Measurements from ENCODE around the gene PPIA.
"Not testable (repeated sequence)": the region's sequence is repeated elsewhere in the genome, so short reads cannot be mapped to it uniquely, and the experiment has no call there.

The PPIA gene

GRCh38 chr7:44764665-44765578, 31.6 kb upstream of the PPIA start:
- no peak for DNase-seq

GRCh38 chr7:44765579-44766415, 30.7 kb upstream of the PPIA start:
- no peak for DNase-seq

GRCh38 chr7:44766416-44766801, 30.1 kb upstream of the PPIA start:
- DNase-seq = no peak

- no peak for DNase-seq
Measured at GRCh38 chr7:44767134-44767911, 29.2 kb upstream of the PPIA start.

GRCh38 chr7:44767912-44768627, 28.4 kb upstream of the PPIA start:
- DNase-seq = peak; percentile 39

- DNase-seq = no peak
Measured at GRCh38 chr7:44768628-44769371, 27.7 kb upstream of the PPIA start.

- no peak for DNase-seq
Measured at GRCh38 chr7:44769376-44769775, 27.1 kb upstream of the PPIA start.

- DNase-seq = peak; percentile 55
Measured at GRCh38 chr7:44769776-44770294, 26.6 kb upstream of the PPIA start.

GRCh38 chr7:44771358-44771757, 25.1 kb upstream of the PPIA start:
- DNase-seq = no peak

GRCh38 chr7:44772440-44772839, 24.0 kb upstream of the PPIA start:
- DNase-seq = no peak

- DNase-seq = no peak
Measured at GRCh38 chr7:44772867-44773266, 23.6 kb upstream of the PPIA start.

- DNase-seq = not testable (repeated sequence)
Measured at GRCh38 chr7:44774486-44774885, 22.0 kb upstream of the PPIA start.

GRCh38 chr7:44775383-44776107, 20.9 kb upstream of the PPIA start:
- DNase-seq = no peak

- no peak for DNase-seq
Measured at GRCh38 chr7:44776211-44776610, 20.3 kb upstream of the PPIA start.

- DNase-seq = no peak
Measured at GRCh38 chr7:44782460-44782859, 14.0 kb upstream of the PPIA start.

GRCh38 chr7:44783407-44783806, 13.1 kb upstream of the PPIA start:
- no peak for DNase-seq

GRCh38 chr7:44784364-44784763, 12.1 kb upstream of the PPIA start:
- DNase-seq = no peak

GRCh38 chr7:44785218-44785617, 11.3 kb upstream of the PPIA start:
- DNase-seq = not testable (repeated sequence)

- DNase-seq = no peak
Measured at GRCh38 chr7:44787041-44787440, 9.4 kb upstream of the PPIA start.

- DNase-seq = no peak
Measured at GRCh38 chr7:44787762-44788161, 8.7 kb upstream of the PPIA start.

- DNase-seq = no peak
Measured at GRCh38 chr7:44789990-44790389, 6.5 kb upstream of the PPIA start.

Measured in CD4-positive, alpha-beta T cell treated with Interleukin-21 for 1 hour (primary cell).